PC-3 (cell line): Measurements from ENCODE around the gene ARHGAP19. TPM values are rescaled to one million over a fixed set of nuclear protein-coding genes. Genes with fewer than 3 reads are reported as not detected.

Source experiments
- ATAC-seq: fragments of 200-7000 bp; cut with Tn5 transposase; 2 replicates; pipeline ENCODE4 v1.9.1; 2020; ENCODE audit warnings: mild to moderate bottlenecking, moderate library complexity
- BruUV-seq: library from RNA; stranded (reverse); fragments of 400-500 nt; replicated peaks from 2 replicates; lab custom pipeline; 2021; lab: Mats Ljungman, UMichigan
- CTCF ChIA-PET: fragments of 300-600 bp; sonication (Branson Sonifier 250); formaldehyde crosslinking; loops from one replicate; lab custom pipeline; 2022; ENCODE audit warnings: antibody characterized with exemption; lab: Charles Lee
- POLR2A ChIA-PET: fragments of 300-600 bp; sonication (Branson Sonifier 250); formaldehyde crosslinking; loops from one replicate; lab custom pipeline; 2022; ENCODE audit warnings: antibody characterized with exemption; ENCODE audit not compliant: unreplicated experiment; lab: Charles Lee
- DNase-seq: peaks from one replicate; pipeline ENCODE4 v3.0.0-alpha.2; 2015
- H2AFZ ChIP-seq: fragments of 300-600 bp; sonication (generic); 2 replicates; pipeline ENCODE4 v1.6.0; 2016; ENCODE audit warnings: antibody characterized with exemption, low read length
- H3F3A ChIP-seq: fragments of 300-600 bp; sonication (generic); one replicate; pipeline ENCODE4 v1.6.0; 2017; ENCODE audit warnings: antibody characterized with exemption, low read length, control low read depth, mild to moderate bottlenecking; ENCODE audit not compliant: unreplicated experiment
- H3K27ac ChIP-seq: fragments of 300-600 bp; sonication (generic); 2 replicates; pipeline ENCODE4 v1.5.1; 2016; ENCODE audit warnings: mild to moderate bottlenecking, low read length
- H3K27me3 ChIP-seq: fragments of 300-600 bp; sonication (generic); 2 replicates; pipeline ENCODE4 v1.6.1; 2016; ENCODE audit warnings: low read length, mixed read lengths
- H3K36me3 ChIP-seq: fragments of 300-600 bp; sonication (generic); 2 replicates; pipeline ENCODE4 v1.6.1; 2016; ENCODE audit warnings: low read depth, mixed run types, low read length, mixed read lengths
- H3K4me1 ChIP-seq: fragments of 300-600 bp; sonication (generic); 2 replicates; pipeline ENCODE4 v1.5.1; 2016; ENCODE audit warnings: low read length; ENCODE audit not compliant: insufficient read depth
- H3K4me2 ChIP-seq: fragments of 300-600 bp; sonication (generic); 2 replicates; pipeline ENCODE4 v1.6.0; 2016; ENCODE audit warnings: low read length
- H3K4me3 ChIP-seq: fragments of 300-600 bp; sonication (generic); 2 replicates; pipeline ENCODE4 v1.5.1; 2016; ENCODE audit warnings: mild to moderate bottlenecking, low read length, mixed read lengths
- H3K79me2 ChIP-seq: fragments of 300-600 bp; sonication (generic); 2 replicates; pipeline ENCODE4 v1.6.1; 2017; ENCODE audit warnings: low read length, mixed read lengths
- H3K9ac ChIP-seq: fragments of 300-600 bp; sonication (generic); 2 replicates; pipeline ENCODE4 v1.6.0; 2016; ENCODE audit warnings: mild to moderate bottlenecking, low read length
- H3K9me2 ChIP-seq: fragments of 300-600 bp; sonication (generic); replicated peaks from 2 replicates; pipeline ENCODE4 v1.6.1; 2016; ENCODE audit warnings: mixed run types, low read length, mixed read lengths
- H3K9me3 ChIP-seq: fragments of 300-600 bp; sonication (generic); 2 replicates; pipeline ENCODE4 v1.6.1; 2016; ENCODE audit warnings: low read length, mixed read lengths
- H4K20me1 ChIP-seq: fragments of 300-600 bp; sonication (generic); 2 replicates; pipeline ENCODE4 v1.6.1; 2016; ENCODE audit warnings: low read length, mixed read lengths
- EZH2 ChIP-seq: fragments of 300-600 bp; sonication (generic); IDR thresholded peaks from one replicate; pipeline ENCODE4 v1.6.1; 2017; ENCODE audit warnings: antibody characterized with exemption, mild to moderate bottlenecking, low read length; ENCODE audit not compliant: unreplicated experiment
- EZH2phosphoT487 ChIP-seq: fragments of 300-600 bp; sonication (generic); IDR thresholded peaks from 2 replicates; pipeline ENCODE4 v1.6.1; 2018; ENCODE audit warnings: mild to moderate bottlenecking, antibody characterized with exemption, low read length, borderline replicate concordance
- intact Hi-C: fragments of 100-400 bp; cut with micrococcal nuclease; formaldehyde crosslinking; loops from 2 replicates; pipeline ENCODE4 v1.9.0; 2023
- total RNA-seq: library from RNA; depleted of rRNA; stranded (reverse); fragments of >200 nt; gene quantifications from 2 replicates; pipeline ENCODE4 v1.2.3, GENCODE V29; 2014
- TF ChIP-seq, protein P1 (sequence below): fragments of 300-600 bp; sonication (generic); conservative IDR thresholded peaks from 2 replicates; pipeline ENCODE4 v1.5.1; 2017; ENCODE audit warnings: antibody characterized with exemption, low read depth, mild to moderate bottlenecking, low read length

Gene ARHGAP19
- total RNA-seq, 1 experiment from 2014 or later = 9.8 TPM

GRCh38 chr10:97314671-97315070 is 22.2 kb upstream of the ARHGAP19 start:
- no peak for ATAC-seq
- Histone ChIP-seq H3F3A (no peaks in the 10 kb centered on the region), H4K20me1 (no peaks in the 10 kb centered on the region), H3K9me2 (no peaks in the 10 kb centered on the region), H3K27ac (no peak overlapping the region), H3K27me3 (no peaks in the 10 kb centered on the region), H3K4me3 (no peak overlapping the region), H2AFZ (no peak overlapping the region), H3K9ac (no peak overlapping the region), H3K79me2 (no peaks in the 10 kb centered on the region), H3K9me3 (no peaks in the 10 kb centered on the region), H3K4me1 (peaks cover 4% of the 10 kb centered on the region; the same call in 1 of the 2 replicates), H3K36me3 (no peaks in the 10 kb centered on the region), H3K4me2 (no peak overlapping the region)
- TF ChIP-seq EZH2phosphoT487 (no peak), EZH2 (no peak)
- TF ChIP-seq, protein P1, sequence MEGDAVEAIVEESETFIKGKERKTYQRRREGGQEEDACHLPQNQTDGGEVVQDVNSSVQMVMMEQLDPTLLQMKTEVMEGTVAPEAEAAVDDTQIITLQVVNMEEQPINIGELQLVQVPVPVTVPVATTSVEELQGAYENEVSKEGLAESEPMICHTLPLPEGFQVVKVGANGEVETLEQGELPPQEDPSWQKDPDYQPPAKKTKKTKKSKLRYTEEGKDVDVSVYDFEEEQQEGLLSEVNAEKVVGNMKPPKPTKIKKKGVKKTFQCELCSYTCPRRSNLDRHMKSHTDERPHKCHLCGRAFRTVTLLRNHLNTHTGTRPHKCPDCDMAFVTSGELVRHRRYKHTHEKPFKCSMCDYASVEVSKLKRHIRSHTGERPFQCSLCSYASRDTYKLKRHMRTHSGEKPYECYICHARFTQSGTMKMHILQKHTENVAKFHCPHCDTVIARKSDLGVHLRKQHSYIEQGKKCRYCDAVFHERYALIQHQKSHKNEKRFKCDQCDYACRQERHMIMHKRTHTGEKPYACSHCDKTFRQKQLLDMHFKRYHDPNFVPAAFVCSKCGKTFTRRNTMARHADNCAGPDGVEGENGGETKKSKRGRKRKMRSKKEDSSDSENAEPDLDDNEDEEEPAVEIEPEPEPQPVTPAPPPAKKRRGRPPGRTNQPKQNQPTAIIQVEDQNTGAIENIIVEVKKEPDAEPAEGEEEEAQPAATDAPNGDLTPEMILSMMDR = no peak
- intact Hi-C loops = no loop called here
- DNase-seq = no peak
- no TSS peak for BruUV-seq
- ChIA-PET POLR2A (no interaction called here), CTCF (no interaction called here)

- Histone ChIP-seq H3K79me2 (no peaks in the 10 kb centered on the region), H3K9ac (no peak overlapping the region), H3F3A (no peaks in the 10 kb centered on the region), H3K27me3 (no peaks in the 10 kb centered on the region), H3K9me2 (no peaks in the 10 kb centered on the region), H3K4me3 (no peak overlapping the region), H3K27ac (no peak overlapping the region), H3K9me3 (no peaks in the 10 kb centered on the region), H3K4me2 (no peak overlapping the region), H4K20me1 (no peaks in the 10 kb centered on the region), H2AFZ (no peak overlapping the region), H3K36me3 (no peaks in the 10 kb centered on the region), H3K4me1 (no peaks in the 10 kb centered on the region)
- POLR2A ChIA-PET = no interaction called here
- ATAC-seq = no peak
- intact Hi-C loops = no loop called here
- no TSS peak for BruUV-seq
- TF ChIP-seq EZH2phosphoT487 (no peak), EZH2 (no peak)
- TF ChIP-seq, protein P1 = no peak
- CTCF ChIA-PET = no interaction called here
- DNase-seq = no peak
Measured at GRCh38 chr10:97312897-97313296, 20.5 kb upstream of the ARHGAP19 start.

- Histone ChIP-seq H3K9me3 (no peaks in the 10 kb centered on the region), H3K4me1 (no peaks in the 10 kb centered on the region), H3K27me3 (no peaks in the 10 kb centered on the region), H3K79me2 (no peaks in the 10 kb centered on the region), H3K36me3 (no peaks in the 10 kb centered on the region), H3K4me3 (no peak overlapping the region), H2AFZ (no peak overlapping the region), H3K9me2 (no peaks in the 10 kb centered on the region), H3K9ac (no peak overlapping the region), H3K27ac (no peak overlapping the region), H4K20me1 (no peaks in the 10 kb centered on the region), H3F3A (no peaks in the 10 kb centered on the region), H3K4me2 (no peak overlapping the region)
- no peak for TF ChIP-seq EZH2phosphoT487
- TF ChIP-seq, protein P1 = no peak
- no peak for TF ChIP-seq EZH2
- ChIA-PET POLR2A (no interaction called here), CTCF (no interaction called here)
- no peak for DNase-seq
- no peak for ATAC-seq
- no TSS peak for BruUV-seq
- intact Hi-C loops = no loop called here
Measured at GRCh38 chr10:97311111-97311626, 18.7 kb upstream of the ARHGAP19 start.
